Uterus (tissue), 2 donors: Measurements from ENCODE around the gene MINK1.

Experiments used
- CTCF ChIP-seq, 4 experiments: fragments of 200-600 bp in 2 of 4; fragments of 450-650 bp in 2 of 4; sonication (generic) in 2 of 4; IDR thresholded peaks; one replicate each; pipeline ENCODE4 v1.5.1; 2016 to 2019; ENCODE audit warnings: antibody characterized with exemption in 4 of 4, mild to moderate bottlenecking in 2 of 4, moderate library complexity in 1 of 4
- POLR2A ChIP-seq, 2 donors: fragments of 450-650 bp; IDR thresholded peaks; one replicate each; pipeline ENCODE4 v1.6.1; 2016; ENCODE audit warnings: antibody characterized with exemption in 2 of 2, mild to moderate bottlenecking in 1 of 2, moderate library complexity in 1 of 2

GRCh38 chr17:4863321-4863720, 30.2 kb downstream of the MINK1 start:
- no peak for TF ChIP-seq CTCF (IDR thresholded peaks at IDR 0.05)
- no peak for TF ChIP-seq POLR2A (IDR thresholded peaks at IDR 0.05)
